Endothelial cell of umbilical vein (primary cell): ENCODE measurements around the gene LLGL2. TPM values are rescaled to one million over a fixed set of nuclear protein-coding genes. Genes with fewer than 3 reads are reported as not detected.
A peak's percentile ranks its signal among the peaks of the same experiment; 100 is the strongest.

Experiments used
- BruUV-seq: library from RNA; stranded (reverse); fragments of 400-500 nt; replicated peaks from 2 replicates; lab custom pipeline; 2021; lab: Mats Ljungman, UMichigan
- CTCF ChIA-PET: fragments of 300-600, 350-600 bp; sonication (Branson Sonifier 250); formaldehyde crosslinking; loops from one replicate; lab custom pipeline; 2021; ENCODE audit warnings: antibody characterized with exemption, inconsistent platforms; lab: Charles Lee
- POLR2A ChIA-PET: fragments of 300-600, 350-600 bp; sonication (Branson Sonifier 250); formaldehyde crosslinking; loops from one replicate; lab custom pipeline; 2021; ENCODE audit warnings: antibody characterized with exemption, inconsistent platforms; lab: Charles Lee
- DNase-seq: peaks from one replicate; pipeline ENCODE4 v3.0.0-alpha.2; 2011; ENCODE audit warnings: low read depth, low spot score
- FAIRE-seq: peaks from 2 replicates; lab custom pipeline; 2011; peaks lifted over from hg19 to GRCh38; lab: Jason Lieb, UNC
- H2AFZ ChIP-seq: 2 replicates; pipeline ENCODE4 v1.6.0; 2012; ENCODE audit warnings: low read depth, low read length, control low read depth, inconsistent platforms
- H3K27ac ChIP-seq: 2 replicates; pipeline ENCODE4 v1.5.1; 2011; ENCODE audit warnings: low read depth, mild to moderate bottlenecking, control low read depth, low read length, moderate library complexity; ENCODE audit not compliant: insufficient read depth
- H3K27me3 ChIP-seq, 2 experiments: 2 replicates each; pipeline versions ENCODE4 v1.6.0 to v1.6.1; 2011; ENCODE audit warnings: low read length in 2 of 2, mixed read lengths in 1 of 2; ENCODE audit not compliant: control insufficient read depth in 2 of 2, insufficient read depth in 2 of 2
- H3K36me3 ChIP-seq, 2 experiments: 2 replicates in 1 of 2; 3 replicates in 1 of 2; pipeline ENCODE4 v1.5.1; 2011; ENCODE audit warnings: low read length in 2 of 2, mild to moderate bottlenecking in 1 of 2, moderate library complexity in 1 of 2; ENCODE audit not compliant: control insufficient read depth in 2 of 2, insufficient read depth in 2 of 2; ENCODE audit errors: extremely low read depth in 1 of 2
- H3K4me1 ChIP-seq: 3 replicates; pipeline ENCODE4 v1.5.1; 2011; ENCODE audit warnings: mild to moderate bottlenecking, low read length; ENCODE audit not compliant: control insufficient read depth, insufficient read depth; ENCODE audit errors: extremely low read depth
- H3K4me2 ChIP-seq: 2 replicates; pipeline ENCODE4 v1.6.1; 2011; ENCODE audit warnings: low read length, control low read depth, mixed read lengths; ENCODE audit not compliant: insufficient read depth
- H3K4me3 ChIP-seq, 3 experiments: fragments of 200-600 bp in 1 of 3; sonication (generic), shearing (Covaris generic) in 1 of 3; replicated peaks in 1 of 3; 2 replicates each; pipeline ENCODE4 v1.5.1; 2011 to 2016; ENCODE audit warnings: control low read depth in 3 of 3, low read length in 3 of 3, mild to moderate bottlenecking in 2 of 3, inconsistent platforms in 1 of 3, low read depth in 1 of 3, moderate library complexity in 1 of 3; ENCODE audit not compliant: insufficient read depth in 1 of 3
- H3K79me2 ChIP-seq: 2 replicates; pipeline ENCODE4 v1.6.0; 2012; ENCODE audit warnings: low read length, inconsistent platforms; ENCODE audit not compliant: control insufficient read depth, insufficient read depth
- H3K9ac ChIP-seq: replicated peaks from 2 replicates; pipeline ENCODE3; 2011; ENCODE audit warnings: low read length, control low read depth; ENCODE audit not compliant: insufficient read depth; ENCODE audit errors: extremely low read depth
- H3K9me1 ChIP-seq: replicated peaks from 3 replicates; pipeline ENCODE4 v1.6.0; 2011; ENCODE audit warnings: mild to moderate bottlenecking, low read length; ENCODE audit not compliant: control insufficient read depth, insufficient read depth; ENCODE audit errors: extremely low read depth
- H3K9me3 ChIP-seq: replicated peaks from 2 replicates; pipeline ENCODE4 v1.5.1; 2012; ENCODE audit warnings: low read length, inconsistent platforms; ENCODE audit not compliant: control insufficient read depth, insufficient read depth
- H4K20me1 ChIP-seq: replicated peaks from 2 replicates; pipeline ENCODE3; 2011; ENCODE audit warnings: mild to moderate bottlenecking, low read length; ENCODE audit not compliant: control insufficient read depth, insufficient read depth; ENCODE audit errors: extremely low read depth
- POLR2A ChIP-seq: IDR thresholded peaks from 2 replicates; pipeline ENCODE4 v1.6.1; 2012; ENCODE audit warnings: low read depth, mild to moderate bottlenecking, control low read depth, low read length
- POLR2AphosphoS5 ChIP-seq: IDR thresholded peaks from 2 replicates; pipeline ENCODE4 v1.6.1; 2012; ENCODE audit warnings: low read depth, mild to moderate bottlenecking, control low read depth, low read length, moderate library complexity; ENCODE audit not compliant: insufficient read depth
- dilution Hi-C: fragments of 300-500 bp; cut with MboI; formaldehyde crosslinking; loops from one replicate; pipeline ENCODE4 v1.15.0; 2019; ENCODE audit warnings: low sequenced_read_pairs; ENCODE audit not compliant: extremely low pct_ligation_motif_present
- intact Hi-C: fragments of 100-400 bp; cut with micrococcal nuclease; formaldehyde crosslinking; loops from one replicate; pipeline ENCODE4 v1.10.0; 2022
- polyA plus RNA-seq, 4 experiments: library from polyadenylated mRNA; depleted of rRNA in 3 of 4; stranded (reverse) in 3 of 4; unstranded in 1 of 4; fragments of >200 nt; gene quantifications; 2 replicates each; pipeline versions ENCODE4 v1.2.1 to v1.2.3, GENCODE V29; 2011 to 2012; ENCODE audit warnings: missing spikeins in 1 of 4
- total RNA-seq: library from RNA; stranded (reverse); gene quantifications from 2 replicates; pipeline ENCODE4 v1.2.3, GENCODE V29; 2021
- TF ChIP-seq, protein P1 (sequence below): IDR thresholded peaks from 2 replicates; pipeline ENCODE4 v1.6.1; 2011; ENCODE audit not compliant: insufficient read depth, insufficient read length
- TF ChIP-seq, protein P2 (sequence below), 2 donors: IDR thresholded peaks; 1 replicate in 1 of 2; 2 replicates in 1 of 2; pipeline ENCODE4 v1.5.1; 2011; ENCODE audit warnings: low read length in 2 of 2, mild to moderate bottlenecking in 2 of 2, moderate library complexity in 2 of 2, control low read depth in 1 of 2, inconsistent platforms in 1 of 2, low read depth in 1 of 2; ENCODE audit not compliant: insufficient read depth in 1 of 2; ENCODE audit errors: extremely low read depth in 1 of 2

Gene LLGL2
- total and polyA plus RNA-seq, 2 donors (not counting 3 experiments of a cell fraction or from before 2014, with no cell fraction given), result 5.3 to 5.4 TPM

DNA sequence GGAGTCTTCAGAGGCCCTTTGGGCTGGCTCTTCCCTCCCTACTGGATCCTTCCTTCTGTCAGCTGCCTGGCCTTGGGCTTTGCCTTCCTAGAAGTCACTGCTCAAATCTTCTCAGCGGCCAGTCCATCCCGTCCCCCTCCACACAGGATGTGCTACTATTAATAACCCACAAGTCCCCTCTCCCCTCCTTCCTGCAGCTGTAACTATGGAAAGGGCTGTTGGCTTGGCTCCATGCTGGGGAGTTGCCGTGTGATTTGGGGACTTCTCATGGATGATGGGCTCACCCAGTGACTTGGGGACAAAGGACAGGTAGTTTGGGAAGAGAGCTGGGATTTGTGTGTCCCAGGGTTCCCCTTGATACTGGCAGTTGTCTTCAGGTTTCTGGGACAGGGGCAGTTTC lies 49.6 kb upstream of the LLGL2 start:
- Histone ChIP-seq H3K9ac (no peak overlapping the region), H3K4me1 (peaks cover 11% of the 10 kb centered on the region), H3K27me3 (no peaks in the 10 kb centered on the region), H3K4me2 (no peak overlapping the region), H4K20me1 (no peaks in the 10 kb centered on the region), H3K27ac (no peak overlapping the region), H3K9me1 (no peaks in the 10 kb centered on the region), H3K9me3 (no peaks in the 10 kb centered on the region), H2AFZ (no peak overlapping the region), H3K36me3 (peaks cover 0 to 8% of the 10 kb centered on the region in 2 experiments), H3K79me2 (no peaks in the 10 kb centered on the region), H3K4me3 (no peak overlapping the region)
- DNase-seq, result peak; percentile 51
- BruUV-seq, result no TSS peak
- dilution Hi-C loops, result no loop called here
- CTCF ChIA-PET, result interaction anchor here (1.1 kb wide), 2 partner anchors 8 to 113 kb away, joined by 3 read pairs; no protein-coding TSS in a partner anchor
- POLR2A ChIA-PET, result no interaction called here
- FAIRE-seq, result peak; percentile 49
- intact Hi-C loops, result loop anchor here (2.0 kb wide), 1 partner anchor 49 kb away; no protein-coding TSS in a partner anchor
- TF ChIP-seq POLR2AphosphoS5 (no peak), POLR2A (no peak)
- TF ChIP-seq, protein P1, sequence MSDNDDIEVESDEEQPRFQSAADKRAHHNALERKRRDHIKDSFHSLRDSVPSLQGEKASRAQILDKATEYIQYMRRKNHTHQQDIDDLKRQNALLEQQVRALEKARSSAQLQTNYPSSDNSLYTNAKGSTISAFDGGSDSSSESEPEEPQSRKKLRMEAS, result no peak

- no peak overlapping the region for H3K9ac ChIP-seq
- dilution Hi-C loops (no loop called here), intact Hi-C loops (loop anchor here (2.0 kb wide), 1 partner anchor 49 kb away; no protein-coding TSS in a partner anchor)
- H4K20me1 ChIP-seq, result no peaks in the 10 kb centered on the region
- no peaks in the 10 kb centered on the region for H3K27me3 ChIP-seq
- H3K36me3 ChIP-seq, result peaks cover 0 to 8% of the 10 kb centered on the region in 2 experiments
- peaks cover 11% of the 10 kb centered on the region for H3K4me1 ChIP-seq
- no peak for TF ChIP-seq POLR2A
- TF ChIP-seq, protein P2, sequence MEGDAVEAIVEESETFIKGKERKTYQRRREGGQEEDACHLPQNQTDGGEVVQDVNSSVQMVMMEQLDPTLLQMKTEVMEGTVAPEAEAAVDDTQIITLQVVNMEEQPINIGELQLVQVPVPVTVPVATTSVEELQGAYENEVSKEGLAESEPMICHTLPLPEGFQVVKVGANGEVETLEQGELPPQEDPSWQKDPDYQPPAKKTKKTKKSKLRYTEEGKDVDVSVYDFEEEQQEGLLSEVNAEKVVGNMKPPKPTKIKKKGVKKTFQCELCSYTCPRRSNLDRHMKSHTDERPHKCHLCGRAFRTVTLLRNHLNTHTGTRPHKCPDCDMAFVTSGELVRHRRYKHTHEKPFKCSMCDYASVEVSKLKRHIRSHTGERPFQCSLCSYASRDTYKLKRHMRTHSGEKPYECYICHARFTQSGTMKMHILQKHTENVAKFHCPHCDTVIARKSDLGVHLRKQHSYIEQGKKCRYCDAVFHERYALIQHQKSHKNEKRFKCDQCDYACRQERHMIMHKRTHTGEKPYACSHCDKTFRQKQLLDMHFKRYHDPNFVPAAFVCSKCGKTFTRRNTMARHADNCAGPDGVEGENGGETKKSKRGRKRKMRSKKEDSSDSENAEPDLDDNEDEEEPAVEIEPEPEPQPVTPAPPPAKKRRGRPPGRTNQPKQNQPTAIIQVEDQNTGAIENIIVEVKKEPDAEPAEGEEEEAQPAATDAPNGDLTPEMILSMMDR (IDR thresholded peaks at IDR 0.05; ENCODE audit: extremely low read depth in 1 of 2, insufficient read depth in 1 of 2, low read depth in 1 of 2, low read length in 2 of 2), result no peak
- no TSS peak for BruUV-seq
- peak; percentile 69 for FAIRE-seq
- no peaks in the 10 kb centered on the region for H3K9me1 ChIP-seq
- peak; percentile 13 for DNase-seq
- no peak overlapping the region for H3K4me2 ChIP-seq
- no peaks in the 10 kb centered on the region for H3K79me2 ChIP-seq
- H3K4me3 ChIP-seq, result no peak overlapping the region
- H3K9me3 ChIP-seq, result no peaks in the 10 kb centered on the region
- no peak overlapping the region for H2AFZ ChIP-seq
- CTCF ChIA-PET, result interaction anchor here (0.9 to 1.3 kb wide), 5 partner anchors 8 to 112 kb away, joined by 3 to 4 read pairs (median 3); no protein-coding TSS in a partner anchor
- POLR2A ChIA-PET, result no interaction called here
- H3K27ac ChIP-seq, result no peak overlapping the region
These were observed 49.2 kb upstream of the LLGL2 start for GRCh38 chr17:75476271-75476671.
